ENCODE measurements around the gene RABGAP1L. TPM values are rescaled to one million over a fixed set of nuclear protein-coding genes. Genes with fewer than 3 reads are reported as not detected.
A peak's percentile ranks its signal among the peaks of the same experiment; 100 is the strongest.

The RABGAP1L gene
- total RNA-seq, 1 donor = 29.8 TPM

DNA sequence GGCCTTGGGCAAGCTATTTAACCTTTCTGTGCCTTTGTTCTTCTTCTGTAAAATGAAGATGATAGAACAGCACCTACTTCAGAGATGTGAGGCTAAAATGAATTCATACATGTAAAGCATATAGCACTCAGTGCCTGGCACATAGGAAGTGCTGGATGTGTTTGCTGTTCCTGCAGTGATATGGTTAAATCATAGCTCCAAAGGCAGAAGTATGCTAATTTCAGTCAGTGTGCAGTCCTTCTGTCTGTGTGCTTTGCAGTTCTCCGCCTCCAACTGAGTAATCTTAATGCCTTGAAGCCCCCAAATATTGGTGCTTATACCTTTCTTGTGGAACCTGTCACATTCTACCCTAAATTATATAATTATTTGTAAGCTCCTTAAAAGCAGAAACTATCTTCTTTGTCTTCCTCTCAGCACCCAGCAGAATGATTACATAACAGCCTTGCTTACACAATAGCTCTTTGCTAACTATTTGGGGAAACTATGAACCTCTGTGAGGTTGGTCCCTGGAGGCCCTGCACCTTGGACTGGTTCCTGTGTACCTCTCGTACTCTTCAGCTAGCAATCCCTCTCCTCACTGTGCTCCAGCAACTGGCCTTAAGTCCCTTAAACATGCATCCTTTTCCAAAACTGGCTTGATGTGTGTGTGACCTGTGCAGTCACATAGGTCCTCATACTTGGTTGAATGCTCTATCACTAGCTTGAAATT lies 783.4 kb downstream of the RABGAP1L start:
- TF ChIP-seq, protein P1, sequence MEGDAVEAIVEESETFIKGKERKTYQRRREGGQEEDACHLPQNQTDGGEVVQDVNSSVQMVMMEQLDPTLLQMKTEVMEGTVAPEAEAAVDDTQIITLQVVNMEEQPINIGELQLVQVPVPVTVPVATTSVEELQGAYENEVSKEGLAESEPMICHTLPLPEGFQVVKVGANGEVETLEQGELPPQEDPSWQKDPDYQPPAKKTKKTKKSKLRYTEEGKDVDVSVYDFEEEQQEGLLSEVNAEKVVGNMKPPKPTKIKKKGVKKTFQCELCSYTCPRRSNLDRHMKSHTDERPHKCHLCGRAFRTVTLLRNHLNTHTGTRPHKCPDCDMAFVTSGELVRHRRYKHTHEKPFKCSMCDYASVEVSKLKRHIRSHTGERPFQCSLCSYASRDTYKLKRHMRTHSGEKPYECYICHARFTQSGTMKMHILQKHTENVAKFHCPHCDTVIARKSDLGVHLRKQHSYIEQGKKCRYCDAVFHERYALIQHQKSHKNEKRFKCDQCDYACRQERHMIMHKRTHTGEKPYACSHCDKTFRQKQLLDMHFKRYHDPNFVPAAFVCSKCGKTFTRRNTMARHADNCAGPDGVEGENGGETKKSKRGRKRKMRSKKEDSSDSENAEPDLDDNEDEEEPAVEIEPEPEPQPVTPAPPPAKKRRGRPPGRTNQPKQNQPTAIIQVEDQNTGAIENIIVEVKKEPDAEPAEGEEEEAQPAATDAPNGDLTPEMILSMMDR (IDR thresholded peaks at IDR 0.05; ENCODE audit: insufficient read depth, low read depth, low read length) = no peak
- H3K4me3 ChIP-seq (ENCODE audit: low read depth, low read length) = no peak overlapping the region
- DNase-seq (ENCODE audit: low read depth) = peak; percentile 23

DNA sequence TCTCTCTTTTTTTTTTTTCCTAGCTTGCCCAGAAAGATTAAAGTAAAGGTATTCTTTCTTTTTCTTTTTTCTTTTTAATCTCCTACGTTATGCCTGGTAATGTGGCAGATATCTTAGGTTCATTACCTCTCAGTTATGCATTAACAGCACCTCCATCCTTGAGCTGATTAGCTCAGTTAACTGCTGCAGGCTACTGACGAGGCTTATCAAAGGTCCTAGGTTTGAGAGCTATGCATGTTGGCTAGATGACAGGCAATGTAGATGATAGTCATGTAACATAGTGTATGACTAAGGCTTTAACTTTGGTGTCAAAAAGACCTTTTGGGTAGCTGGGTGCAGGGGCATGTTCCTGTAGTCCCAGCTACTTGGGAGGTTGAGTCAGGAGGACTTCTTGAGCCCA lies 786.7 kb downstream of the RABGAP1L start:
- DNase-seq (ENCODE audit: low read depth) = no peak
- H3K4me3 ChIP-seq (ENCODE audit: low read depth, low read length) = no peak overlapping the region
- TF ChIP-seq, protein P1 (IDR thresholded peaks at IDR 0.05; ENCODE audit: insufficient read depth, low read depth, low read length) = no peak

DNA sequence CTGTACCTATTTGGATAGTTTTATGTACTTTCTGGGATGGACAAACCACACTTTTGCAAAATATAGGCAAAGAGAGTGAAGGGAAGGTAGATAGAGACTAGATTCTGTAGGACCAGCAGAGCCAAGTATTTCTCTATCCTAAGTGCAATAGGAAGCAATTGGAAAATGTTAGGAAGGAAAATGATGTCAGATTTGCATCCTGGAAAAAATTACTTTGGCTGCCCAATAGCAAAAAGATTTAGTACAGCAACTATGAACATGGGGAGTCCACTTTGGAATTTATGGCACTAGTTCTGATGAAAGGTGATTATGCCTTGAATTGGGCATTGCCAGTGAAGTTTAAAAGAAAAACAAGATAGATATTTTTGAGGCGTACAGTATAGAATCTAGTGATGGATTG lies 789.7 kb downstream of the RABGAP1L start:
- H3K4me3 ChIP-seq (ENCODE audit: low read depth, low read length) = no peak overlapping the region
- DNase-seq (ENCODE audit: low read depth) = no peak
- TF ChIP-seq, protein P1 (IDR thresholded peaks at IDR 0.05; ENCODE audit: insufficient read depth, low read depth, low read length) = no peak

DNA sequence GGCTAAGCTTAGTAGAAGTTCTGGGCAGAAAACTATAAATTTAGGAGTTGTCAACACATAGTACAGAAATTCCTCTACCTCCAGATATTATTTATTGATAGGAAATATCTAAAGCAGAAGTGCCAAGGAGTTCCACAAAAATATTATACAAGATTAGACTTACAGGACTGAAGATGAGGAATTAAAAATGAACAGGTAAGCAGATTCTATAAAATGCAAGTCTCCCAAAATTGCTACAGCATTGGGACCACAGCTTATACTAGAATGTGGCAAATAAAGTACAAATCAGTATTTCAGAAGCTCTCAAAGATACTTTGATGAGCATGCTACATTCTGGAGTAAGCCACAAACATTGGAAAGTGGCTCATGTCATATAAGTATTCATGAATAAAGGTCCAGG lies 790.3 kb downstream of the RABGAP1L start:
- no peak for DNase-seq (ENCODE audit: low read depth)
- no peak overlapping the region for H3K4me3 ChIP-seq (ENCODE audit: low read depth, low read length)
- TF ChIP-seq, protein P1 (IDR thresholded peaks at IDR 0.05; ENCODE audit: insufficient read depth, low read depth, low read length) = no peak

DNA sequence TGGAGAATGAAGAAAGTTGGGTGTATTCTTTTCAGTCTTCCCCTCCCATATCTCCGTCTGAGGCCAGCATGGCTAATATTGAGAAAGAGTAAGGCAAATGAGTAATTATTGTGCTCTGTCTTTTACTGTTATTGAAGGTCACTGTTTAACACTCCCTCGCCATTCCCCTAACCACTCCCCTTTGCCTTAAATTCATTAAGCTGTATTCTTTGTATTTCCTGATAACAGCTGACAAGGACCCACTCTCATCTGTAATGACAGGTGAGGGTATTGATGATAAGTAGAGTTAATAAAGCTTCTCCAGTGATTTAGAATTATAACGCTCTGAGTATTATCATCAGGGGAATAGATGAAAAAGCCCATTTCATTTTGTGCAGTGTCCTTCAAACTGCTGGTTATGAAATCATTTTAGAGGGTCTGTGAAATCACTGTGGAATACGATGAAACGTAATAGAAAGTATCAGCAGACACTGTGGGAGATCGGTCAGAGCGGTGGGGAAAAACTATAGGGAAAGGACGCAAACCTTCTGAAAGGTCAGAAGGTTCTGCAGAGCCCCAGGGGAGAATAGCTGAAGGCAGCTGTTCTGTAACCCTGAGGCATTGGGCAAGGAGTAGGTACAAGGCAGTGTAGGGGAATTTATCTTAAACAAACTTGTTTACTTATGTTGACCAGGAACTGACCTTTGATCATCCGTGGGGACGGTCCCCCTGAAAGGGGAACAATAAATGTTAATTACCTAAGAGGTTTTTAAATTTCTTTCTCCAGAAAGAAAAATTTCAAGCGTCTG lies 794.2 kb downstream of the RABGAP1L start:
- DNase-seq (ENCODE audit: low read depth) = no peak
- no peak overlapping the region for H3K4me3 ChIP-seq (ENCODE audit: low read depth, low read length)
- TF ChIP-seq, protein P1 (IDR thresholded peaks at IDR 0.05; ENCODE audit: insufficient read depth, low read depth, low read length) = no peak

DNA sequence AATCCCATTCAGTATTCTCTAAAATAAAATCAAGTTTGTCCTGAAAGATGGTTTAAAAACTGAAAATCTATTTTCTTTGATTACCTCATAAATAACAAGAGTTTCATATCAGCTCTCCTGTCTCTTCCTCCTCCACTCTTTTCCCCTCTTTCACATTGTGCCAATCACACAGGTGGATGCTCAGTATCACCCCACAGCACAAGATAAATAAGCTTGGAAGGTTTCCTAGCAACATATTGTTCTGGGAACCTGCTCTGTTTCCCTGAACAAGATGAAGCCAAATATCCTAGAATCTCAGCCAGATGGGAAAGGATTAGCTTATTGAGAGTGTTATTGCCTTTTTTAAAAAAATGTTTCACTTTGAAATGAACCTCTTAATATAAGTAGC lies 794.7 kb downstream of the RABGAP1L start:
- no peak for DNase-seq (ENCODE audit: low read depth)
- TF ChIP-seq, protein P1 (IDR thresholded peaks at IDR 0.05; ENCODE audit: insufficient read depth, low read depth, low read length) = no peak
- no peak overlapping the region for H3K4me3 ChIP-seq (ENCODE audit: low read depth, low read length)
